Lower lobe of right lung (tissue), 2 donors: Measurements from ENCODE around the gene IFRD2. TPM values are rescaled to one million over a fixed set of nuclear protein-coding genes. Genes with fewer than 3 reads are reported as not detected.
"Not testable (repeated sequence)": the region's sequence is repeated elsewhere in the genome, so short reads cannot be mapped to it uniquely, and the experiment has no call there.

Experiments used
- ATAC-seq, 2 donors: fragments of 200-7000 bp; cut with Tn5 transposase; one replicate each; pipeline ENCODE4 v1.9.1; 2020 to 2022; ENCODE audit warnings: mild to moderate bottlenecking in 2 of 2, moderate library complexity in 2 of 2
- DNase-seq: peaks from one replicate; pipeline ENCODE4 v3.0.0-alpha.2; 2020
- H3K27ac ChIP-seq: fragments of 200-600 bp; one replicate; pipeline ENCODE4 v1.8.0; 2022
- H3K27me3 ChIP-seq: fragments of 200-600 bp; one replicate; pipeline ENCODE4 v1.8.0; 2022; ENCODE audit warnings: low read depth
- H3K36me3 ChIP-seq: fragments of 200-600 bp; one replicate; pipeline ENCODE4 v1.8.0; 2022; ENCODE audit warnings: mild to moderate bottlenecking
- H3K4me1 ChIP-seq: fragments of 200-600 bp; one replicate; pipeline ENCODE4 v1.8.0; 2022
- H3K4me3 ChIP-seq: fragments of 200-600 bp; one replicate; pipeline ENCODE4 v1.8.0; 2022; ENCODE audit warnings: mild to moderate bottlenecking
- H3K9me3 ChIP-seq: fragments of 200-600 bp; one replicate; pipeline ENCODE4 v1.8.0; 2022
- CTCF ChIP-seq: fragments of 200-600 bp; IDR thresholded peaks from one replicate; pipeline ENCODE4 v1.8.0; 2022; ENCODE audit warnings: antibody characterized with exemption, mild to moderate bottlenecking
- intact Hi-C: fragments of 100-400 bp; cut with DNase I; formaldehyde crosslinking; loops from one replicate; pipeline ENCODE4 v1.11.0; 2022
- total RNA-seq: library from RNA; stranded (reverse); fragmentation: NEBNext Ultra II Directional; extraction: Animal tissue kit (Norgen Biotek cat#: 25700); gene quantifications from one replicate; pipeline ENCODE4 v1.2.1, GENCODE V29; 2021
- donor health status: DM: no; HTN: yes; CAD: no; lungs with severe emphysema.

The IFRD2 gene
- total RNA-seq, 1 donor from 2014 or later, result 66.9 TPM

- Histone ChIP-seq H3K36me3 (peaks cover 47% of the 10 kb centered on the region), H3K27ac (peak overlapping the region; percentile 98), H3K4me1 (peaks cover 75% of the 10 kb centered on the region), H3K27me3 (no peaks in the 10 kb centered on the region), H3K9me3 (no peaks in the 10 kb centered on the region), H3K4me3 (peak overlapping the region; percentile 91)
- TF ChIP-seq CTCF, result no peak
- intact Hi-C loops, result no loop called here
- ATAC-seq (peak; percentile 82 to 84), DNase-seq (peak; percentile 93)
These were observed 24.5 kb upstream of the IFRD2 start for GRCh38 chr3:50316657-50317242.

- DNase-seq (no peak), ATAC-seq (no peak)
- TF ChIP-seq CTCF, result no peak
- intact Hi-C loops, result no loop called here
- peaks cover 65% of the 10 kb centered on the region for H3K4me1 ChIP-seq
- H3K36me3 ChIP-seq, result peaks cover 41% of the 10 kb centered on the region
- H3K27me3 ChIP-seq, result no peaks in the 10 kb centered on the region
- H3K9me3 ChIP-seq, result no peaks in the 10 kb centered on the region
- H3K4me3 ChIP-seq, result no peak overlapping the region
- peak overlapping the region; percentile 67 for H3K27ac ChIP-seq
These were observed 22.6 kb upstream of the IFRD2 start for GRCh38 chr3:50314816-50315215.

GRCh38 chr3:50314342-50314741 is 22.1 kb upstream of the IFRD2 start:
- peaks cover 61% of the 10 kb centered on the region for H3K4me1 ChIP-seq
- H3K4me3 ChIP-seq, result no peak overlapping the region
- peak in 1 of 2 donors; percentile 4 for ATAC-seq
- DNase-seq, result no peak
- no peaks in the 10 kb centered on the region for H3K27me3 ChIP-seq
- peak overlapping the region; percentile 67 for H3K27ac ChIP-seq
- intact Hi-C loops, result no loop called here
- no peaks in the 10 kb centered on the region for H3K9me3 ChIP-seq
- no peak for TF ChIP-seq CTCF
- peaks cover 37% of the 10 kb centered on the region for H3K36me3 ChIP-seq

- H3K9me3 ChIP-seq, intact Hi-C loops, DNase-seq, H3K27me3 ChIP-seq, ATAC-seq: not testable (repeated sequence)
- Histone ChIP-seq H3K36me3 (peaks cover 14% of the 10 kb centered on the region), H3K4me1 (peaks cover 38% of the 10 kb centered on the region), H3K4me3 (peak overlapping the region; percentile 8), H3K27ac (peak overlapping the region; percentile 18)
These were observed 19.8 kb upstream of the IFRD2 start for GRCh38 chr3:50312041-50312440.

GRCh38 chr3:50304601-50305000 is 12.4 kb upstream of the IFRD2 start:
- DNase-seq (no peak), ATAC-seq (no peak)
- no peak for TF ChIP-seq CTCF
- no peak overlapping the region for H3K4me3 ChIP-seq
- no peaks in the 10 kb centered on the region for H3K27me3 ChIP-seq
- intact Hi-C loops, result no loop called here
- H3K36me3 ChIP-seq, result no peaks in the 10 kb centered on the region
- H3K27ac ChIP-seq, result no peak overlapping the region
- H3K4me1 ChIP-seq, result peaks cover 40% of the 10 kb centered on the region
- no peaks in the 10 kb centered on the region for H3K9me3 ChIP-seq

DNA sequence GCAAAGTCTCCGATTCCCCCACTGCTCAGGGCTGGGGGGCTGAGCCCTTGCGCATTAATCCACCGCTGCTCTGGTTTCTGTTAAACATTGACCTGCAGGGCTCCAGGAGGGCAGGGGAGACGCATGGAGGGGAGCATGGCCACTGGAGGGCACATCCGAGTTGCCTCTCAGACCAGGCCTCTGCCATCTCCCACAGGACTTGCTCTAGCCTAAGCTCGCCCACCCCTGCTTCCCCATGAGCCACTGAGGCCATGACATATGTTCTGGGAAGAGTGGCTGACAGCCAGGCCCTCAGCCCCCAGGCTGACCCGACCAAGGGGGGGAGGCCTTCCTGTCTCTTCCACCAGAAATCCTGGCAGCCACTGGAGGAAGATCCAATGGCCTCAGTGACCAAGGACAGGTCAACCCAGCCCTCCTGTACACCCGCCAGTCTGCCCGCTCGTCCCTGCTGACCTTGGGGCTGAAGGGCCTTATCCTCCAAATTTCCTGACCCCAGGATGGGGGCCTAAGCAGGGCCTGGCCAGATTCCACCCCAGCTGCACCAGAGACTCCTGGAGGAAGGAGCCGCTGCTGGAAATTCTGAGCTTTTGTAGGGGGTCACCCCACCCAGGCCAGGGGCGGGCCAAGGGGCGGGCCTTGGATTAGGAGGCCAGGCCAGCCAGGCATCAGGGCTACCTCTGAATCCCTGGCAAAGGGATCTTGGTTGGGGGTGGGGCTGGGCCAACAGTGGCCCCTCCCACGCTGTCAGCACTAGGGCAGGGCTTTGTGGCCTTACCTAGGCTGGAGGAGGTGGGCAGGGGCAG is 11.0 kb upstream of the IFRD2 start, which contains the start of gene HYAL1:
Gene HYAL1 (minus strand): TSS at position 562 of the 803 bp plus-strand sequence. CDS start 618 bp downstream, outside the sequence.
- peak; percentile 39 for TF ChIP-seq CTCF
- intact Hi-C loops, result no loop called here
- H3K4me1 ChIP-seq, result peaks cover 47% of the 10 kb centered on the region
- no peaks in the 10 kb centered on the region for H3K9me3 ChIP-seq
- H3K36me3 ChIP-seq, result no peaks in the 10 kb centered on the region
- peak; percentile 89 for DNase-seq
- peak within 1 kb of the TSS; percentile 84 for H3K27ac ChIP-seq
- peak; percentile 64 to 73 for ATAC-seq
- peak within 1 kb of the TSS; percentile 75 for H3K4me3 ChIP-seq
- no peaks in the 10 kb centered on the region for H3K27me3 ChIP-seq
